SK-N-SH treated with all-trans-retinoic acid at 6 μM for 48 hours (cell line): Measurements from ENCODE around the gene LAMA5.

Experiments used
- ARNTL ChIP-seq: fragments of 450-650 bp; formaldehyde crosslinking; IDR thresholded peaks from 2 replicates; pipeline ENCODE4 v1.5.0; 2020; ENCODE audit warnings: low read depth, mild to moderate bottlenecking, moderate library complexity, borderline replicate concordance
- CSDC2 ChIP-seq: fragments of 250-450 bp; sonication (Bioruptor Pico); IDR thresholded peaks from 2 replicates; pipeline ENCODE4 v1.5.0; 2020; ENCODE audit warnings: mild to moderate bottlenecking, moderate library complexity
- GLIS3 ChIP-seq: fragments of 250-450 bp; sonication (Bioruptor Pico); IDR thresholded peaks from 2 replicates; pipeline ENCODE4 v1.5.0; 2020; ENCODE audit warnings: mild to moderate bottlenecking, moderate library complexity
- PPARA ChIP-seq: fragments of 250-450 bp; sonication (Bioruptor Pico); IDR thresholded peaks from 2 replicates; pipeline ENCODE4 v1.5.0; 2020; ENCODE audit warnings: mild to moderate bottlenecking, borderline replicate concordance
- TOX ChIP-seq: fragments of 250-450 bp; sonication (Bioruptor Pico); IDR thresholded peaks from 2 replicates; pipeline ENCODE4 v1.8.0; 2021; ENCODE audit warnings: mild to moderate bottlenecking, moderate library complexity, borderline replicate concordance
- ZFP3 ChIP-seq: fragments of 250-450 bp; sonication (Bioruptor Pico); IDR thresholded peaks from 2 replicates; pipeline ENCODE4 v1.5.0; 2020; ENCODE audit warnings: mild to moderate bottlenecking, moderate library complexity
- ZNF70 ChIP-seq: fragments of 450-650 bp; formaldehyde crosslinking; IDR thresholded peaks from 2 replicates; pipeline ENCODE4 v1.5.0; 2020; ENCODE audit warnings: mild to moderate bottlenecking, moderate library complexity
- TF ChIP-seq, protein P1 (sequence below): fragments of 250-450 bp; sonication (Bioruptor Pico); IDR thresholded peaks from 2 replicates; pipeline ENCODE4 v1.5.1; 2020; ENCODE audit warnings: low read depth, mild to moderate bottlenecking, moderate library complexity

DNA sequence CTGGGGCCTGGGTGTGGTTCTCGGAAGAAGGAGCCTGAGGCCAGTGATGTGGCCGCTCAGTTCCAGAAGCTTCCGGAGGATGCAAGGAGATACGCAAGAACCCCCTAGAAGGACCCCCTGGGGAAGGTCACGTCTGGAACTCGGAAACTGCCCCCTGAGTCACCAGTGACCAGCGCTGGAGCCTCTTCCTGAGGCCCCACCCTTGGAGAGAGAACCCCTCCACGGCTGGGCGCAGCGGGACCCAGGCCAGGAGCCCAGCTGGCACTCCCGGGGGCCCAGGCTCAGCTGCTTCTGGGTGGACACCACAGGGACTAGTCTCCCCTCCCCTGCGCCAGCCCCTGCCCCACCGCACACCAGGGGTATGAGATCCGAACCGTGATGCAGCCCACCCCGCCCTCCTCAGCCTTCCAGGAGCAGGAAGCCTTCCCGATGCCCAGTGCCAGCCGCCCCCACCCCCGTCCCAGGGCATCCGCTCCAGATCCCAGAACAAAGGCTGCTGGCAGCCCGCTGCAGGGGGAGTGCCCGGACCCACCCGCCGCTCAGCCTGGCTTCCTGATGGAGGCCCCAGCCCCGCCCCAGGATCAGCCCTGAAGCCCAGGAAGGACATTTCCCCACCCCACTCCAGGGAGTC is 7.5 kb downstream of the LAMA5 start:
- no peak for TF ChIP-seq ZNF70 (CRISPR knock-in tag)
- no peak for TF ChIP-seq ARNTL (CRISPR knock-in tag)
- TF ChIP-seq, protein P1, sequence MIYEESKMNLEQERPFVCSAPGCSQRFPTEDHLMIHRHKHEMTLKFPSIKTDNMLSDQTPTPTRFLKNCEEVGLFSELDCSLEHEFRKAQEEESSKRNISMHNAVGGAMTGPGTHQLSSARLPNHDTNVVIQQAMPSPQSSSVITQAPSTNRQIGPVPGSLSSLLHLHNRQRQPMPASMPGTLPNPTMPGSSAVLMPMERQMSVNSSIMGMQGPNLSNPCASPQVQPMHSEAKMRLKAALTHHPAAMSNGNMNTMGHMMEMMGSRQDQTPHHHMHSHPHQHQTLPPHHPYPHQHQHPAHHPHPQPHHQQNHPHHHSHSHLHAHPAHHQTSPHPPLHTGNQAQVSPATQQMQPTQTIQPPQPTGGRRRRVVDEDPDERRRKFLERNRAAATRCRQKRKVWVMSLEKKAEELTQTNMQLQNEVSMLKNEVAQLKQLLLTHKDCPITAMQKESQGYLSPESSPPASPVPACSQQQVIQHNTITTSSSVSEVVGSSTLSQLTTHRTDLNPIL (CRISPR knock-in tag): no peak
- no peak for TF ChIP-seq PPARA (CRISPR knock-in tag)
- no peak for TF ChIP-seq CSDC2 (CRISPR knock-in tag)
- TF ChIP-seq GLIS3: no peak
- no peak for TF ChIP-seq TOX (CRISPR knock-in tag)
- no peak for TF ChIP-seq ZFP3
